SJSA1 (cell line): ENCODE measurements around the gene DEPDC7. TPM values are rescaled to one million over a fixed set of nuclear protein-coding genes. Genes with fewer than 3 reads are reported as not detected.
"Not testable (repeated sequence)": the region's sequence is repeated elsewhere in the genome, so short reads cannot be mapped to it uniquely, and the experiment has no call there.

Experiments used
- DNase-seq, 2 experiments: peaks; one replicate each; pipeline ENCODE4 v3.0.0-alpha.2; 2015 to 2020; ENCODE audit warnings: low spot score in 2 of 2, low read depth in 1 of 2
- H3K27ac ChIP-seq: fragments of 250-450 bp; sonication (Bioruptor Pico); 2 replicates; pipeline ENCODE4 v1.5.1; 2020; ENCODE audit warnings: mild to moderate bottlenecking, moderate library complexity
- H3K27me3 ChIP-seq: fragments of 250-450 bp; sonication (Bioruptor Pico); replicated peaks from 2 replicates; pipeline ENCODE4 v1.5.1; 2020; ENCODE audit warnings: mild to moderate bottlenecking, moderate library complexity
- H3K36me3 ChIP-seq: fragments of 250-450 bp; sonication (Bioruptor Pico); 2 replicates; pipeline ENCODE4 v1.5.1; 2020; ENCODE audit warnings: mild to moderate bottlenecking
- H3K4me1 ChIP-seq: fragments of 250-450 bp; sonication (Bioruptor Pico); replicated peaks from 2 replicates; pipeline ENCODE4 v1.6.1; 2021; ENCODE audit warnings: mild to moderate bottlenecking
- H3K4me3 ChIP-seq: fragments of 250-450 bp; sonication (Bioruptor Pico); 2 replicates; pipeline ENCODE4 v1.5.1; 2020; ENCODE audit warnings: mild to moderate bottlenecking
- H3K9me3 ChIP-seq: fragments of 250-450 bp; sonication (Bioruptor Pico); replicated peaks from 2 replicates; pipeline ENCODE4 v1.5.1; 2020; ENCODE audit warnings: mild to moderate bottlenecking
- total RNA-seq: library from RNA; depleted of rRNA; stranded (reverse); fragments of >200 nt; shearing (Covaris generic); gene quantifications from 2 replicates; pipeline ENCODE4 v1.2.3, GENCODE V29; 2014

Gene DEPDC7
- total RNA-seq, 1 experiment from 2014 or later, result 22.5 TPM

DNA sequence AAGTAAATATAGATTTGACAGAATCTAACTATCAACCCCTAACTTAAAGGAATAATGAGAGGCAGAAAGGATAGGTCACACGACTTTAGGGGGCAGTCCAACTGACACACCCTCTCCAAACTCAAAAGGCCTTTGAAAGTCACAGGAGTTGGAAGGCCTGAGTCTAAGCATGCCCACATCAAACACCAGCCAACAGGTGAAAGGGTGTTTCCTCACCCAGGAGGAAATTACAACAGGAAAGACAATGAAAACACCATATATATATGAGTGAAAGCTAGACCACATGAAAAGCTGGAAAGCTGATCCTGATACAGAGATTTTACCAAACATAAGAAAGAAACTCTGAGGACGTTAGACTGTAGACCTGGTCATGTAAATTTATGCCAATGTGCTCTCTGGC is 10.5 kb upstream of the DEPDC7 start:
- no peaks in the 10 kb centered on the region; the same call in 1 of the 2 replicates for H3K9me3 ChIP-seq
- no peak for DNase-seq
- H3K4me3 ChIP-seq, result no peak overlapping the region
- H3K27ac ChIP-seq, result no peak overlapping the region
- no peaks in the 10 kb centered on the region for H3K36me3 ChIP-seq
- no peaks in the 10 kb centered on the region for H3K27me3 ChIP-seq
- peaks cover 8% of the 10 kb centered on the region for H3K4me1 ChIP-seq

- Histone ChIP-seq H3K4me1 (no peaks in the 10 kb centered on the region), H3K36me3 (no peaks in the 10 kb centered on the region), H3K9me3 (no peaks in the 10 kb centered on the region; the same call in 1 of the 2 replicates), H3K27ac (no peak overlapping the region), H3K4me3 (no peak overlapping the region), H3K27me3 (no peaks in the 10 kb centered on the region)
- DNase-seq, result no peak
Measured at GRCh38 chr11:33006010-33006409, 9.7 kb upstream of the DEPDC7 start.

- no peak overlapping the region for H3K27ac ChIP-seq
- no peaks in the 10 kb centered on the region for H3K27me3 ChIP-seq
- no peak overlapping the region for H3K4me3 ChIP-seq
- peaks cover 4% of the 10 kb centered on the region; the same call in 1 of the 2 replicates for H3K36me3 ChIP-seq
- peaks cover 24% of the 10 kb centered on the region for H3K4me1 ChIP-seq
- no peak for DNase-seq
- H3K9me3 ChIP-seq, result no peaks in the 10 kb centered on the region
Measured at GRCh38 chr11:33013755-33014154, 1.9 kb upstream of the DEPDC7 start.

DNA sequence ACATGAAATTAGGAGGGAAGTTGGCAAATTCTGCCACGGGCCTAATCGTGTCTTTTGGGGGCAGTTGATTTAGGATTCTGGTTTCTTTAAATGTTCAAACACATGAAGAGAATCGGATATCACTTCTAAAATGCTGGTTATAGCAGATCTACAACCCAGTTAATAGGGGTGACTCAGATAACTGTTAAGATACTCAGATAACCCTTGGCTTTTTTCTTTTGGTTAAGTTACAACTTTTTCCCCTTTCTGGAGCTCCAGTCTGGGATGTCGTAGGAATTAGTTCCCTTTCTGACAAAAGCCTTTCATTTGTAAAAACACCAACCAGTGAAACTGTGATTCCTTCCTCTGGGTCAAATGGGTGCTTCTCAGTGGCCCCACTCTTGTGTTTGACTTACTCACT is 976 bp downstream of the DEPDC7 start:
- no peak for DNase-seq
- no peaks in the 10 kb centered on the region for H3K9me3 ChIP-seq
- H3K4me3 ChIP-seq, result peak overlapping the region; percentile 75
- H3K4me1 ChIP-seq, result peaks cover 20% of the 10 kb centered on the region
- H3K27ac ChIP-seq, result peak overlapping the region; percentile 47; the same call in 1 of the 2 replicates
- peaks cover 4% of the 10 kb centered on the region; the same call in 1 of the 2 replicates for H3K36me3 ChIP-seq
- no peaks in the 10 kb centered on the region for H3K27me3 ChIP-seq

GRCh38 chr11:33017478-33017877 is 1.8 kb downstream of the DEPDC7 start:
- peaks cover 16% of the 10 kb centered on the region for H3K4me1 ChIP-seq
- peaks cover 4% of the 10 kb centered on the region; the same call in 1 of the 2 replicates for H3K36me3 ChIP-seq
- no peak overlapping the region for H3K4me3 ChIP-seq
- no peak overlapping the region for H3K27ac ChIP-seq
- no peak for DNase-seq
- H3K27me3 ChIP-seq, result no peaks in the 10 kb centered on the region
- H3K9me3 ChIP-seq, result no peaks in the 10 kb centered on the region

GRCh38 chr11:33017965-33018364 is 2.3 kb downstream of the DEPDC7 start:
- H3K4me3 ChIP-seq, result no peak overlapping the region
- H3K27ac ChIP-seq, result no peak overlapping the region
- H3K36me3 ChIP-seq, result peaks cover 4% of the 10 kb centered on the region; the same call in 1 of the 2 replicates
- DNase-seq, result no peak
- peaks cover 16% of the 10 kb centered on the region for H3K4me1 ChIP-seq
- H3K27me3 ChIP-seq, result no peaks in the 10 kb centered on the region
- no peaks in the 10 kb centered on the region for H3K9me3 ChIP-seq

GRCh38 chr11:33018840-33019239 is 3.2 kb downstream of the DEPDC7 start:
- H3K27me3 ChIP-seq, result no peaks in the 10 kb centered on the region
- H3K27ac ChIP-seq, result no peak overlapping the region
- no peaks in the 10 kb centered on the region for H3K9me3 ChIP-seq
- no peak overlapping the region for H3K4me3 ChIP-seq
- peaks cover 16% of the 10 kb centered on the region for H3K4me1 ChIP-seq
- peaks cover 4% of the 10 kb centered on the region; the same call in 1 of the 2 replicates for H3K36me3 ChIP-seq
- no peak for DNase-seq

- no peak overlapping the region for H3K4me3 ChIP-seq
- no peaks in the 10 kb centered on the region for H3K27me3 ChIP-seq
- H3K27ac ChIP-seq, result no peak overlapping the region
- H3K36me3 ChIP-seq, result peaks cover 5% of the 10 kb centered on the region
- no peaks in the 10 kb centered on the region for H3K9me3 ChIP-seq
- DNase-seq, result no peak
- peaks cover 12% of the 10 kb centered on the region for H3K4me1 ChIP-seq
Measured at GRCh38 chr11:33021501-33021900, 5.8 kb downstream of the DEPDC7 start.

- peaks cover 12% of the 10 kb centered on the region for H3K4me1 ChIP-seq
- H3K27me3 ChIP-seq, result no peaks in the 10 kb centered on the region
- H3K27ac ChIP-seq, result no peak overlapping the region
- no peak for DNase-seq
- H3K36me3 ChIP-seq, result peaks cover 7% of the 10 kb centered on the region
- no peak overlapping the region for H3K4me3 ChIP-seq
- H3K9me3 ChIP-seq, result no peaks in the 10 kb centered on the region
Measured at GRCh38 chr11:33021937-33022336, 6.3 kb downstream of the DEPDC7 start.

DNA sequence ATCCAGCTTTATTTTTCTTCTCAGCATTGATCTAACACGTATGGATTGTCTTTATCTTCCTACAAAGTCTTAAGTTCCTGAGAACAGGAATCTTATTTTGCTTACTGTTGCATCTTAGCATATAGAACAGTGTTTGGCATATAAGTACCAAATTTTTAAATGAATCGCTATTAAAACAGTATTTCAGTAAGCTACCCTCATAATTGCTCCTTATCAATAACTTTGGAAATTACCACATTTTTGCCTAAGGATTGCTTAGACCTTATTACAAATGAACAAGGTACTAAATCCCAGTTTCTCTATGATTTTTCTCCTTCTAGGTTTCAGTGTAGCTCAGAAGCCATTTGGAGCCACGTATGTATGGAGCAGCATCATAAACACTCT is 9.7 kb downstream of the DEPDC7 start:
- no peak overlapping the region for H3K4me3 ChIP-seq
- no peak for DNase-seq
- H3K27me3 ChIP-seq, result no peaks in the 10 kb centered on the region
- peaks cover 28% of the 10 kb centered on the region for H3K4me1 ChIP-seq
- peaks cover 7% of the 10 kb centered on the region for H3K36me3 ChIP-seq
- H3K27ac ChIP-seq, result no peak overlapping the region
- no peaks in the 10 kb centered on the region for H3K9me3 ChIP-seq

DNA sequence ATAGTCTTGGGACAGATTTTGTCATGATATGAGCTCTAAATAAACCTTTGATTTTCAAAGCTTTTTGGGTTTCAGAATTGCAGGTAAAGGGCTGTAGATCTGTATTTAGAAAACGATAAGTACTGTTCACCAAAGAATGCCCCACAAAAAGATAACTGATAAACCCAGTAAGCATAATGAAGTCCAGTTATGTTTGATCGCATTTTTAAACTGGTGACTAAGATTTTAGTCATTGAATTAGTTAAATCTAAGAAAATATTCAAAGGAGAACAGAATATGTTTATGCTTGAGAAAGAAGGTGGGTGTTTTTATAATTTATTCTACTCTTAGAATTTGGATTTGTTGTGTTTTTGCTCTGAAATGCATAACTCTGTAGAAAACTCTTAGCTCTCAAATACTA is 11.6 kb downstream of the DEPDC7 start:
- Histone ChIP-seq H3K27ac (peak overlapping the region; percentile 12; the same call in 1 of the 2 replicates), H3K4me3 (no peak overlapping the region), H3K36me3 (peaks cover 25% of the 10 kb centered on the region), H3K4me1 (peaks cover 28% of the 10 kb centered on the region), H3K27me3 (no peaks in the 10 kb centered on the region), H3K9me3 (no peaks in the 10 kb centered on the region)
- no peak for DNase-seq

DNA sequence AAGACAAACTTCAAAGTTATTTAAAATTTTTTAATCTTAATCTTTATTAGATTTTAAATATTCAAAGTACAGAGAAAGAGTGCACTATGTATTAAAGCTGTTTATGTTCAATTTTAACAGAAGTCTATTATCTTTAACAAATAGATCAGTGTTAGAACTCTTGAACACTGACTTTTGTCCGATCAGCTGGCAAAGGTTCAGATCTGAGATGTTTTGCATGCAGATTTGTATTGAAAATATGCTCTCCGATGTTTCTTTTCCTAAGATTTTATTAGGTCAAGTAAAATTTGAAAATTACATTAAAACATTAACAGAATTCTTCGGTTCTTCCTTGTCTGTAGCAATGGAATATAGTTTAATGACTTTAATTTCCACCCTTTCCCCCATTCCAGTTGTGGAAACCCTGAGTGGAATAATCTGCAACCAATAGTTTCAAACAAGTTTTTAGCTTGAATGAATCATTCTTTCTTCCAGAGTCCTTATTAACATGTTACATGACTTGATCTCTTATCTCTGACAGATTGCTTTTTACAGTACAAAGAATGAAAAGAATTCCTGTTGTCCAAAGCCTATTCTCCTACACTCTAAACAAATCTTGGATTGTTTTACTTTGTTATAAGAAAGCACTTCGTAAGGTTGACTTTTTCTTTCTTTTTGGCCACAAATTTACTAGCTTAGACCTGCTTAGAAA is 12.3 kb downstream of the DEPDC7 start:
- H3K4me3 ChIP-seq, result no peak overlapping the region
- no peaks in the 10 kb centered on the region for H3K27me3 ChIP-seq
- H3K27ac ChIP-seq, result peak overlapping the region; percentile 63
- H3K9me3 ChIP-seq, result no peaks in the 10 kb centered on the region
- DNase-seq, result peak in 1 of 2 experiments; percentile 63
- peaks cover 28% of the 10 kb centered on the region for H3K36me3 ChIP-seq
- peaks cover 28% of the 10 kb centered on the region for H3K4me1 ChIP-seq

GRCh38 chr11:33028537-33028914 is 12.8 kb downstream of the DEPDC7 start:
- no peaks in the 10 kb centered on the region for H3K9me3 ChIP-seq
- no peak overlapping the region for H3K4me3 ChIP-seq
- H3K4me1 ChIP-seq, result peaks cover 28% of the 10 kb centered on the region
- H3K36me3 ChIP-seq, result peaks cover 28% of the 10 kb centered on the region
- no peak for DNase-seq
- no peaks in the 10 kb centered on the region for H3K27me3 ChIP-seq
- peak overlapping the region; percentile 63 for H3K27ac ChIP-seq

- peak; percentile 52 to 58 for DNase-seq
- not testable (repeated sequence) for H3K9me3 ChIP-seq, H3K27me3 ChIP-seq, H3K4me3 ChIP-seq
- Histone ChIP-seq H3K36me3 (peaks cover 28% of the 10 kb centered on the region), H3K27ac (peak overlapping the region; percentile 63), H3K4me1 (peaks cover 28% of the 10 kb centered on the region)
Measured at GRCh38 chr11:33029218-33029617, 13.5 kb downstream of the DEPDC7 start.

GRCh38 chr11:33033493-33033892 is 17.8 kb downstream of the DEPDC7 start:
- Histone ChIP-seq H3K4me3 (no peak overlapping the region), H3K27me3 (no peaks in the 10 kb centered on the region), H3K4me1 (peaks cover 13% of the 10 kb centered on the region), H3K9me3 (no peaks in the 10 kb centered on the region), H3K27ac (no peak overlapping the region), H3K36me3 (peaks cover 21% of the 10 kb centered on the region)
- no peak for DNase-seq
